Esophagus muscularis mucosa (tissue), 4 donors: Measurements from ENCODE around the gene GRID1. TPM values are rescaled to one million over a fixed set of nuclear protein-coding genes. Genes with fewer than 3 reads are reported as not detected.

Experiments
- DNase-seq: peaks from one replicate; pipeline ENCODE4 v3.0.0-alpha.2; 2017; ENCODE audit errors: extremely low spot score
- H3K27ac ChIP-seq, 4 donors: fragments of 200-600 bp; sonication (generic); replicated peaks in 1 of 4; 1 replicate in 3 of 4; 2 replicates in 1 of 4; pipeline ENCODE4 v1.5.1; 2016 to 2019; ENCODE audit warnings: mild to moderate bottlenecking in 1 of 4
- H3K27me3 ChIP-seq, 4 donors: fragments of 200-600 bp; sonication (generic); one replicate each; pipeline versions ENCODE4 v1.5.1 to v1.6.0; 2016 to 2019
- H3K36me3 ChIP-seq, 4 donors: fragments of 200-600 bp; sonication (generic); one replicate each; pipeline ENCODE4 v1.5.1; 2016 to 2019
- H3K4me1 ChIP-seq, 4 donors: fragments of 200-600 bp; sonication (generic); one replicate each; pipeline ENCODE4 v1.5.1; 2016 to 2019
- H3K4me3 ChIP-seq, 4 donors: fragments of 200-600 bp; sonication (generic); 1 replicate in 2 of 4; 2 replicates in 2 of 4; pipeline ENCODE4 v1.5.1; 2016 to 2019; ENCODE audit warnings: mild to moderate bottlenecking in 4 of 4, moderate library complexity in 1 of 4
- H3K9me3 ChIP-seq, 4 donors: fragments of 200-600 bp; sonication (generic); 1 replicate in 3 of 4; 2 replicates in 1 of 4; pipeline ENCODE4 v1.5.1; 2016 to 2019
- EP300 ChIP-seq: sonication (generic); formaldehyde crosslinking; IDR thresholded peaks from one replicate; pipeline ENCODE4 v1.6.1; 2017; ENCODE audit warnings: antibody characterized with exemption
- POLR2A ChIP-seq: fragments of 450-650 bp; IDR thresholded peaks from one replicate; pipeline ENCODE4 v1.6.1; 2017; ENCODE audit warnings: antibody characterized with exemption, moderate library complexity, mild to moderate bottlenecking, low read depth
- POLR2AphosphoS5 ChIP-seq, 2 donors: sonication (generic); formaldehyde crosslinking; IDR thresholded peaks; one replicate each; pipeline ENCODE4 v1.6.1; 2017; ENCODE audit warnings: antibody characterized with exemption in 2 of 2
- WGBS: methylation state at CpG from one replicate; pipeline ENCODE4 v1.1.5; 2018; 5-methylcytosine and 5-hydroxymethylcytosine counted together
- intact Hi-C: fragments of 100-400 bp; cut with DNase I; formaldehyde crosslinking; loops from one replicate; pipeline ENCODE4 v1.15.1; 2023
- total RNA-seq, 4 donors: library from RNA; depleted of rRNA; stranded (reverse); fragments of >200 nt; gene quantifications; one replicate each; pipeline versions ENCODE4 v1.1.0 to v1.2.1, GENCODE V29; 2016
- TF ChIP-seq, protein P1 (sequence below), 3 experiments: fragments of 200-600 bp in 2 of 3; fragments of 450-650 bp in 1 of 3; sonication (generic) in 2 of 3; IDR thresholded peaks; one replicate each; pipeline ENCODE4 v1.5.1; 2017 to 2019; ENCODE audit warnings: antibody characterized with exemption in 3 of 3, mild to moderate bottlenecking in 2 of 3, moderate library complexity in 1 of 3

GRID1 gene
- total RNA-seq, 4 donors from 2014 or later, result under 0.01 to 1.3 (median 1.1) TPM

DNA sequence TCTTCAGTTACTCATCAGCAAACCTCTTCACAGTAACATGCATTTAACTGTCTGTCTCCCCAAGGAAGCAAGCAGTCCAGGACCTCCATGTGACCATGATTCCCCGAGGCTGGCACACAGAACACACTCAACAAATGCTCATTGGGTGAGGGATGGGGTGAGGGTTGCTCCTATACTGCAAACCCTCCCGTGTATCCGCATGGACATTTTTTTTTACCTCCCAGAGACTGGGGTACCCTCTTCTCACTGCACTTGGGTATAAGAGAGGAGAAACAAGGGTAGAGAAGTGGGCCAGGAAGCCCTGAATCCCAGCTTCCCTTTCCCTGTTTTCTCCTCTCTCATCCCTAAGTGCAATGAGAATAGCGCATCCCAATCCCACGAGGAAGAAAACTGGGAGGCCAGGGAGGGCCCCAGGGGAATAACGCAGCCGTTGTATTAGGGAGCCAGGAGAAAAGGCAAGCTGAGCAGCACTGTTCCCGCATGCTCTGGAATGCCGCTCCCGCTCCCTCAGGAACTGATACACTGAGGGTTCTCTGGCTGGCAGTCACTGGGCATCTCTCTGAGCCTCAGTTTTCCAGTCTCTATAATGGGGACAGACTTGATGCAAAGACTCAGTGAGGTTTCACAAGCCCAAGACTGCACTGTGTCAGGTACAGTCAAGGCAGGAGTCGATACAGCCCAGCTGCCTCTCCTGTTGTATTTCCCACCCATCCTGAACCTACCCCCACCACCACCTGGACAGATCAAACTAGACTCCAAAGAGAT lies 134.6 kb downstream of the GRID1 start:
- no peak for TF ChIP-seq POLR2A
- TF ChIP-seq, protein P1, sequence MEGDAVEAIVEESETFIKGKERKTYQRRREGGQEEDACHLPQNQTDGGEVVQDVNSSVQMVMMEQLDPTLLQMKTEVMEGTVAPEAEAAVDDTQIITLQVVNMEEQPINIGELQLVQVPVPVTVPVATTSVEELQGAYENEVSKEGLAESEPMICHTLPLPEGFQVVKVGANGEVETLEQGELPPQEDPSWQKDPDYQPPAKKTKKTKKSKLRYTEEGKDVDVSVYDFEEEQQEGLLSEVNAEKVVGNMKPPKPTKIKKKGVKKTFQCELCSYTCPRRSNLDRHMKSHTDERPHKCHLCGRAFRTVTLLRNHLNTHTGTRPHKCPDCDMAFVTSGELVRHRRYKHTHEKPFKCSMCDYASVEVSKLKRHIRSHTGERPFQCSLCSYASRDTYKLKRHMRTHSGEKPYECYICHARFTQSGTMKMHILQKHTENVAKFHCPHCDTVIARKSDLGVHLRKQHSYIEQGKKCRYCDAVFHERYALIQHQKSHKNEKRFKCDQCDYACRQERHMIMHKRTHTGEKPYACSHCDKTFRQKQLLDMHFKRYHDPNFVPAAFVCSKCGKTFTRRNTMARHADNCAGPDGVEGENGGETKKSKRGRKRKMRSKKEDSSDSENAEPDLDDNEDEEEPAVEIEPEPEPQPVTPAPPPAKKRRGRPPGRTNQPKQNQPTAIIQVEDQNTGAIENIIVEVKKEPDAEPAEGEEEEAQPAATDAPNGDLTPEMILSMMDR (IDR thresholded peaks at IDR 0.05), result no peak
- intact Hi-C loops, result no loop called here
- H3K36me3 ChIP-seq, result no peaks in the 10 kb centered on the region
- 66% methylated on average over 11 of the region's 11 CpGs for WGBS
- DNase-seq, result no peak
- no peak overlapping the region for H3K4me3 ChIP-seq
- no peaks in the 10 kb centered on the region for H3K4me1 ChIP-seq
- no peaks in the 10 kb centered on the region for H3K9me3 ChIP-seq
- no peaks in the 10 kb centered on the region for H3K27me3 ChIP-seq
- no peak overlapping the region for H3K27ac ChIP-seq

DNA sequence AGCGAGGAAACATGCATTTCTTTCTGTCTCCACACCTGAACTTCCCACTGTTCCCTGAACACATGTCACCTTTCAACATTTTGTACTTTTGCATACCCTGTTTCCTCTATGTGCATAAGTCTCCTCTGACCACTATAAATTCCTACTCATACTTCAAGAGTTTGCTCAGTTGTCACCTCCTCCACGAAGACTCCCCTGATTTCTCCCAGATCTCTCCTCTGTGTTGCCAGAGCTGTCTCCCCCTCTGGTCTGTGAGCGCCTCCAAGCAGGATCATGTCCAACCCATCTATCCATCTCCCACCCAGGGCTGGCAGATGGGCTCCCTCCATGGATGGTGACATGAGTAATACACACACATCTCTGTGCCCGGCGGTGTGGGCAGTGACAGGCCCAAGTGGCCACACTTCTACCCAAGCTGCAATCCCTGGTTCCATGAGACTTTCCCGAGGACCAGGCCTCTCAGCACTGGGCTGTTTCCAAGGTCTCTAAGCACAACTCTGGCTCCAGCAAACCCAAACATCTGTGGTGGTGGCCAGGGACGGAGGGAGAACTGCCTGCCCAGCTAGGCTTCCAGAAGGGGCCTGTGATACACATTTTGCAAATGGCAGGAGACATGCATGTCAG lies 135.9 kb downstream of the GRID1 start:
- Histone ChIP-seq H3K4me3 (no peak overlapping the region), H3K27ac (no peak overlapping the region), H3K9me3 (no peaks in the 10 kb centered on the region), H3K36me3 (no peaks in the 10 kb centered on the region), H3K27me3 (no peaks in the 10 kb centered on the region), H3K4me1 (no peaks in the 10 kb centered on the region)
- DNase-seq, result no peak
- intact Hi-C loops, result no loop called here
- WGBS, result 81% methylated on average over 3 of the region's 7 CpGs
- TF ChIP-seq EP300, result no peak
- TF ChIP-seq, protein P1 (IDR thresholded peaks at IDR 0.05), result no peak
- no peak for TF ChIP-seq POLR2AphosphoS5 (IDR thresholded peaks at IDR 0.05)
- no peak for TF ChIP-seq POLR2A

DNA sequence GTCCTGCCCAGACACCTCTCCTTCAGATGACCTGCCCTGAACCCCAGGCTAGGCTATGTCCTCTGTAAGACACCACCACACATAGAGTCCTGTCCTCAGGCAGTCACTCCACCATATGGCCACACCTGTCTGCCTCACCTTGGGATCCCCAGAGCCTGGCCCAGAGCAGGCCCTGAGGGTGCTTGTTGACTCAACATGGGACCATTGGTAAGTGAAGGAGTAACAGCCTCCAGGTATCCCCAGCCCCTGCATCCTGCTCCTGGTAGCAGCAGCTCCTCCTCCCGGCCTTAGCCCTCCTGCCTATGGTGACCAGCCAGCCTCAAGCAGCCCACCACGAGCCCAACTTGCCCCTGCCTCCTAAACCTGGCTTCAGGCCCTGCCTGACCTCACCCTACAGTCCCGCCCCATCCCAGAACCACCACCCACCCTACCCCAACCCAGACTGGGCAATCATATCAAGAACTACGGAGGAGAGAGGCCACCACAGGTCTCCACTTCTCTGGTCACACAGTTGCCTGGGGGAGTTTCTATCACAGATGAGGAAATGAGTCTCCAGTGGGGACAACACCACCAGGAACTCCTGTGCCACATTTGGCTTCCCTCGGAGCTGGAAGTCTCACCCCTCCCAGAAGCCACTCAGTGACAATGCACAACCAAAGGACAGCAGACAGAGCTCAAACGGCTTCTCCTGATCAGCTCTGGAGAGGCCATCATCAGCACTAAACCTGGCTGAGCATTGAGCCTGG lies 136.6 kb downstream of the GRID1 start:
- Histone ChIP-seq H3K36me3 (no peaks in the 10 kb centered on the region), H3K27me3 (no peaks in the 10 kb centered on the region), H3K27ac (no peak overlapping the region), H3K4me3 (no peak overlapping the region), H3K9me3 (no peaks in the 10 kb centered on the region), H3K4me1 (peaks cover 0 to 1% (median 0%) of the 10 kb centered on the region in 4 donors)
- WGBS, result 79% methylated on average over 6 of the region's 6 CpGs
- intact Hi-C loops, result no loop called here
- no peak for DNase-seq
- no peak for TF ChIP-seq EP300
- no peak for TF ChIP-seq POLR2A
- TF ChIP-seq, protein P1 (IDR thresholded peaks at IDR 0.05), result no peak
- no peak for TF ChIP-seq POLR2AphosphoS5 (IDR thresholded peaks at IDR 0.05)

DNA sequence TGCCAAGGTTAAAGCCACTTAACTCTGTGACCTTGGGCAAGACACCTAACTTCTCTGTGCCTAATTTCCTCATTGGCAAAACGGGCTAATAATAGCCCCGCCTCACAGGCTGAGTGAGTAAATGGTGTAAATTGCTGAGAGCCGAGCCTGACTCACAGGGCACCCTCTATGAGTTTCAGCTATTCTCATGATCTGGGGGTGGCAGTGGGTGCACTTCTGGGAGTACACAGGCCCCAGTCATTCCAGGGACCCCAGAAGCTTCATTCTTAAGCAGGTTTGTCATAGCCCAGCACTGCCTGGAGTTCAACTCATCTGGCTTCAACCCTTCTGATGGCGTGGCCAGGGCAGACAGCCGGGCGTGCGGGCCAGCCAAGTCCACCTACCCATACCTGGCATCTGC lies 137.2 kb downstream of the GRID1 start:
- Histone ChIP-seq H3K4me1 (peaks cover 0 to 5% (median 0%) of the 10 kb centered on the region in 4 donors), H3K9me3 (no peaks in the 10 kb centered on the region), H3K27ac (no peak overlapping the region), H3K36me3 (no peaks in the 10 kb centered on the region), H3K27me3 (no peaks in the 10 kb centered on the region), H3K4me3 (no peak overlapping the region)
- 94% methylated on average over 5 of the region's 7 CpGs for WGBS
- DNase-seq, result no peak
- TF ChIP-seq, protein P1 (IDR thresholded peaks at IDR 0.05), result no peak
- no peak for TF ChIP-seq EP300
- TF ChIP-seq POLR2A, result no peak
- TF ChIP-seq POLR2AphosphoS5 (IDR thresholded peaks at IDR 0.05), result no peak
- intact Hi-C loops, result no loop called here
